ENCODE results near the gene KCNS3.
A peak's percentile ranks its signal among the peaks of the same experiment; 100 is the strongest.

Gene KCNS3

GRCh38 chr2:17878281-17879136, at the start of gene KCNS3:
Gene KCNS3, plus strand, starts transcription at chr2:17878667. Its CDS starts 52,342 bp downstream, at chr2:17931009.
- no peak for DNase-seq

- peak; percentile 31 for DNase-seq
Observed at GRCh38 chr2:17830053-17831034, 48.1 kb upstream of the KCNS3 start.

GRCh38 chr2:17835516-17835915, 43.0 kb upstream of the KCNS3 start:
- DNase-seq: no peak

- no peak for DNase-seq
Observed at GRCh38 chr2:17839959-17840358, 38.5 kb upstream of the KCNS3 start.

GRCh38 chr2:17843457-17843856, 35.0 kb upstream of the KCNS3 start:
- no peak for DNase-seq

GRCh38 chr2:17845806-17846205, 32.7 kb upstream of the KCNS3 start:
- DNase-seq: no peak

- DNase-seq: no peak
Observed at GRCh38 chr2:17846676-17847075, 31.8 kb upstream of the KCNS3 start.

- DNase-seq: no peak
Observed at GRCh38 chr2:17847236-17847635, 31.2 kb upstream of the KCNS3 start.

GRCh38 chr2:17849275-17849674, 29.2 kb upstream of the KCNS3 start:
- no peak for DNase-seq

GRCh38 chr2:17850151-17850550, 28.3 kb upstream of the KCNS3 start:
- DNase-seq: no peak

GRCh38 chr2:17851731-17852585, 26.5 kb upstream of the KCNS3 start:
- DNase-seq: peak; percentile 6

GRCh38 chr2:17853799-17854198, 24.7 kb upstream of the KCNS3 start:
- no peak for DNase-seq

- no peak for DNase-seq
Observed at GRCh38 chr2:17857021-17857420, 21.4 kb upstream of the KCNS3 start.

GRCh38 chr2:17858064-17858463, 20.4 kb upstream of the KCNS3 start:
- DNase-seq: no peak

- no peak for DNase-seq
Observed at GRCh38 chr2:17863539-17863938, 14.9 kb upstream of the KCNS3 start.

GRCh38 chr2:17864676-17865075, 13.8 kb upstream of the KCNS3 start:
- DNase-seq: no peak

- no peak for DNase-seq
Observed at GRCh38 chr2:17867133-17867532, 11.3 kb upstream of the KCNS3 start.

GRCh38 chr2:17869128-17869527, 9.3 kb upstream of the KCNS3 start:
- no peak for DNase-seq

GRCh38 chr2:17871639-17872038, 6.8 kb upstream of the KCNS3 start:
- no peak for DNase-seq

GRCh38 chr2:17873021-17873420, 5.4 kb upstream of the KCNS3 start:
- DNase-seq: no peak

- DNase-seq: no peak
Observed at GRCh38 chr2:17876590-17876989, 1.9 kb upstream of the KCNS3 start.

GRCh38 chr2:17877811-17878280, 621 bp upstream of the KCNS3 start:
- DNase-seq: no peak
